Panc1 (cell line): ENCODE measurements around the gene SLC9A2.

ENCODE experiments used
- POLR2AphosphoS5 ChIP-seq: IDR thresholded peaks from 2 replicates; pipeline ENCODE4 v1.6.1; 2012; ENCODE audit warnings: mild to moderate bottlenecking, low read depth, low read length, moderate library complexity
- REST ChIP-seq, 2 experiments: IDR thresholded peaks; 2 replicates each; pipeline ENCODE4 v1.6.1; 2011 to 2012; ENCODE audit warnings: low read depth in 2 of 2, control low read depth in 1 of 2, low read length in 1 of 2, mild to moderate bottlenecking in 1 of 2, moderate library complexity in 1 of 2; ENCODE audit not compliant: insufficient read depth in 1 of 2
- SIN3A ChIP-seq: IDR thresholded peaks from 2 replicates; pipeline ENCODE4 v1.6.1; 2012; ENCODE audit warnings: low read depth, mild to moderate bottlenecking, low read length, moderate library complexity, borderline replicate concordance; ENCODE audit not compliant: insufficient read depth
- TCF7L2 ChIP-seq: IDR thresholded peaks from 2 replicates; pipeline ENCODE4 v1.6.1; 2011; ENCODE audit warnings: mild to moderate bottlenecking, low read depth, low read length, inconsistent platforms
- TF ChIP-seq, protein P1 (sequence below): fragments of 450-650 bp; IDR thresholded peaks from 2 replicates; pipeline ENCODE4 v1.5.1; 2017; ENCODE audit warnings: mild to moderate bottlenecking

DNA sequence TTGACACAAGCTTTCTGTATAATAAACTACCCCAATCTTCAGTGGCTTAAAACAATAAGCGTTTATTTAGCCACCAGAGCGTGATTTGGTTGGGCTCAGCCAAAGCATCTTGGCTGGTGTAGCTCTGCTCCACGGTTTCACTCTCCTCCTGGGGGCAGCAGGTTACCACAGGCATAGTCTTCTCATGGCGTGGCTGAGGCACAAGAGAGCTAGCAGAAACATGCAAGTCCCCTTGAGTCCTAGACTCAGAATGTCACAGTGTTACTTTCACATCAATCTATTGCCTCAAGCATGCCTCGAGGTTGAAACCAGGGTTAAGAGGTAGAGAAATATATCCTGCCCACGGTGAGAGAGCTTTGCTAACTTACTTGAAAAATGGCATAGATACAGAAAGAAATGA is 19.9 kb upstream of the SLC9A2 start:
- TF ChIP-seq, protein P1, sequence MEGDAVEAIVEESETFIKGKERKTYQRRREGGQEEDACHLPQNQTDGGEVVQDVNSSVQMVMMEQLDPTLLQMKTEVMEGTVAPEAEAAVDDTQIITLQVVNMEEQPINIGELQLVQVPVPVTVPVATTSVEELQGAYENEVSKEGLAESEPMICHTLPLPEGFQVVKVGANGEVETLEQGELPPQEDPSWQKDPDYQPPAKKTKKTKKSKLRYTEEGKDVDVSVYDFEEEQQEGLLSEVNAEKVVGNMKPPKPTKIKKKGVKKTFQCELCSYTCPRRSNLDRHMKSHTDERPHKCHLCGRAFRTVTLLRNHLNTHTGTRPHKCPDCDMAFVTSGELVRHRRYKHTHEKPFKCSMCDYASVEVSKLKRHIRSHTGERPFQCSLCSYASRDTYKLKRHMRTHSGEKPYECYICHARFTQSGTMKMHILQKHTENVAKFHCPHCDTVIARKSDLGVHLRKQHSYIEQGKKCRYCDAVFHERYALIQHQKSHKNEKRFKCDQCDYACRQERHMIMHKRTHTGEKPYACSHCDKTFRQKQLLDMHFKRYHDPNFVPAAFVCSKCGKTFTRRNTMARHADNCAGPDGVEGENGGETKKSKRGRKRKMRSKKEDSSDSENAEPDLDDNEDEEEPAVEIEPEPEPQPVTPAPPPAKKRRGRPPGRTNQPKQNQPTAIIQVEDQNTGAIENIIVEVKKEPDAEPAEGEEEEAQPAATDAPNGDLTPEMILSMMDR: no peak
- TF ChIP-seq REST (IDR thresholded peaks at IDR 0.05; ENCODE audit: insufficient read depth in 1 of 2, low read depth in 2 of 2, low read length in 1 of 2) (no peak), POLR2AphosphoS5 (no peak), TCF7L2 (no peak), SIN3A (no peak)
